ENCODE measurements around the gene ANGEL1. TPM values are rescaled to one million over a fixed set of nuclear protein-coding genes. Genes with fewer than 3 reads are reported as not detected.

Gene ANGEL1
- total RNA-seq, 1 experiment from 2014 or later, result 19.9 TPM

GRCh38 chr14:76856769-76857168 lies 44.1 kb upstream of the ANGEL1 start:
- intact Hi-C loops (cut with micrococcal nuclease; ENCODE audit: unreplicated experiment), result no loop called here
- Histone ChIP-seq H3K4me3 (ENCODE audit: low read depth, low read length, poor library complexity, severe bottlenecking) (no peak overlapping the region), H3K27me3 (replicated peaks; ENCODE audit: insufficient read depth, low read depth, low read length, poor library complexity) (peaks cover 3% of the 10 kb centered on the region), H3K36me3 (ENCODE audit: insufficient read depth, low read length, poor library complexity, severe bottlenecking) (no peaks in the 10 kb centered on the region), H3K27ac (ENCODE audit: low read depth, low read length, poor library complexity, severe bottlenecking) (no peak overlapping the region), H3K9me3 (ENCODE audit: low read depth, low read length, poor library complexity, severe bottlenecking) (no peaks in the 10 kb centered on the region), H3K4me1 (ENCODE audit: insufficient read depth, low read length, poor library complexity, severe bottlenecking) (no peaks in the 10 kb centered on the region)
- CTCF ChIA-PET, result no interaction called here
- no TSS peak for BruUV-seq (replicated peaks)
- DNase-seq (ENCODE audit: low spot score), result no peak
- TF ChIP-seq EZH2 (IDR thresholded peaks at IDR 0.05; ENCODE audit: borderline replicate concordance, low read depth, low read length, poor library complexity, severe bottlenecking) (no peak), CTCF (conservative IDR thresholded peaks at IDR 0.05; ENCODE audit: low read depth, low read length) (no peak)
- POLR2A ChIA-PET (ENCODE audit: low non-redundant PET), result no interaction called here

GRCh38 chr14:76855066-76855465 lies 42.4 kb upstream of the ANGEL1 start:
- no TSS peak for BruUV-seq (replicated peaks)
- H3K4me1 ChIP-seq (ENCODE audit: insufficient read depth, low read length, poor library complexity, severe bottlenecking), result no peaks in the 10 kb centered on the region
- peaks cover 3% of the 10 kb centered on the region for H3K27me3 ChIP-seq (replicated peaks; ENCODE audit: insufficient read depth, low read depth, low read length, poor library complexity)
- H3K36me3 ChIP-seq (ENCODE audit: insufficient read depth, low read length, poor library complexity, severe bottlenecking), result no peaks in the 10 kb centered on the region
- intact Hi-C loops (cut with micrococcal nuclease; ENCODE audit: unreplicated experiment), result no loop called here
- POLR2A ChIA-PET (ENCODE audit: low non-redundant PET), result no interaction called here
- CTCF ChIA-PET, result no interaction called here
- H3K27ac ChIP-seq (ENCODE audit: low read depth, low read length, poor library complexity, severe bottlenecking), result no peak overlapping the region
- no peak for DNase-seq (ENCODE audit: low spot score)
- TF ChIP-seq EZH2 (IDR thresholded peaks at IDR 0.05; ENCODE audit: borderline replicate concordance, low read depth, low read length, poor library complexity, severe bottlenecking), result no peak
- TF ChIP-seq CTCF (conservative IDR thresholded peaks at IDR 0.05; ENCODE audit: low read depth, low read length), result no peak
- H3K4me3 ChIP-seq (ENCODE audit: low read depth, low read length, poor library complexity, severe bottlenecking), result no peak overlapping the region
- H3K9me3 ChIP-seq (ENCODE audit: low read depth, low read length, poor library complexity, severe bottlenecking), result no peaks in the 10 kb centered on the region

GRCh38 chr14:76848879-76849278 lies 36.2 kb upstream of the ANGEL1 start:
- H3K27ac ChIP-seq (ENCODE audit: low read depth, low read length, poor library complexity, severe bottlenecking), result no peak overlapping the region
- H3K9me3 ChIP-seq (ENCODE audit: low read depth, low read length, poor library complexity, severe bottlenecking), result no peaks in the 10 kb centered on the region
- POLR2A ChIA-PET (ENCODE audit: low non-redundant PET), result no interaction called here
- no peak for DNase-seq (ENCODE audit: low spot score)
- H3K4me1 ChIP-seq (ENCODE audit: insufficient read depth, low read length, poor library complexity, severe bottlenecking), result no peaks in the 10 kb centered on the region
- no peak for TF ChIP-seq CTCF (conservative IDR thresholded peaks at IDR 0.05; ENCODE audit: low read depth, low read length)
- no peak for TF ChIP-seq EZH2 (IDR thresholded peaks at IDR 0.05; ENCODE audit: borderline replicate concordance, low read depth, low read length, poor library complexity, severe bottlenecking)
- no TSS peak for BruUV-seq (replicated peaks)
- H3K4me3 ChIP-seq (ENCODE audit: low read depth, low read length, poor library complexity, severe bottlenecking), result no peak overlapping the region
- H3K27me3 ChIP-seq (replicated peaks; ENCODE audit: insufficient read depth, low read depth, low read length, poor library complexity), result no peaks in the 10 kb centered on the region
- CTCF ChIA-PET, result no interaction called here
- intact Hi-C loops (cut with micrococcal nuclease; ENCODE audit: unreplicated experiment), result no loop called here
- H3K36me3 ChIP-seq (ENCODE audit: insufficient read depth, low read length, poor library complexity, severe bottlenecking), result no peaks in the 10 kb centered on the region
